Stimulated activated naive B cell treated with anti-CD40 and anti-IgM and Interleukin-4, amounts not matched to agents 10 μg/mL and 1 μg/mL and 100 μg/mL, for 72 hours (primary cell): ENCODE results near the gene VPS8.

ENCODE experiments used
- ATAC-seq, 2 donors: fragments of 150-1000 bp; cut with Tn5 transposase; replicated peaks; 2 replicates each; pipeline ENCODE4 v1.10.0; 2021; ENCODE audit warnings: moderate library complexity in 1 of 2
- DNase-seq: peaks from one replicate; pipeline ENCODE4 v3.0.0; 2021
- H3K27ac Mint-ChIP-seq: one replicate; pipeline ENCODE4 v1.8.0; 2022; ENCODE audit warnings: mild to moderate bottlenecking, mixed read lengths
- H3K27me3 Mint-ChIP-seq, 2 donors: one replicate each; pipeline ENCODE4 v1.8.0; 2022; ENCODE audit warnings: mixed read lengths in 2 of 2
- H3K36me3 Mint-ChIP-seq, 2 donors: one replicate each; pipeline ENCODE4 v1.8.0; 2022; ENCODE audit warnings: mixed read lengths in 2 of 2, mild to moderate bottlenecking in 1 of 2
- H3K4me1 Mint-ChIP-seq, 2 donors: one replicate each; pipeline ENCODE4 v1.8.0; 2022; ENCODE audit warnings: mixed read lengths in 2 of 2, mild to moderate bottlenecking in 1 of 2
- H3K4me3 Mint-ChIP-seq, 2 donors: one replicate each; pipeline ENCODE4 v1.8.0; 2022; ENCODE audit warnings: mild to moderate bottlenecking in 2 of 2, mixed read lengths in 2 of 2, moderate library complexity in 1 of 2
- H3K9me3 Mint-ChIP-seq, 2 donors: one replicate each; pipeline ENCODE4 v1.8.0; 2022; ENCODE audit warnings: mixed read lengths in 2 of 2, mild to moderate bottlenecking in 1 of 2

Gene VPS8

GRCh38 chr3:185070491-185071286 is 258.7 kb downstream of the VPS8 start:
- DNase-seq, result no peak

GRCh38 chr3:185071287-185071800 is 259.4 kb downstream of the VPS8 start:
- no peaks in the 10 kb centered on the region for H3K9me3 Mint-ChIP-seq
- ATAC-seq (no peak), DNase-seq (no peak)
- H3K4me3 Mint-ChIP-seq, result no peak overlapping the region
- H3K36me3 Mint-ChIP-seq, result no peaks in the 10 kb centered on the region
- H3K4me1 Mint-ChIP-seq, result no peaks in the 10 kb centered on the region
- no peak overlapping the region for H3K27ac Mint-ChIP-seq
- peaks cover 0 to 17% of the 10 kb centered on the region in 2 donors for H3K27me3 Mint-ChIP-seq

More at GRCh38 chr3:185070491-185071286, 258.7 kb downstream of the VPS8 start:
- H3K27ac Mint-ChIP-seq, result no peak overlapping the region
- no peak for ATAC-seq
- no peaks in the 10 kb centered on the region for H3K4me1 Mint-ChIP-seq
- no peak overlapping the region for H3K4me3 Mint-ChIP-seq
- H3K27me3 Mint-ChIP-seq, result peaks cover 0 to 14% of the 10 kb centered on the region in 2 donors
- no peaks in the 10 kb centered on the region for H3K36me3 Mint-ChIP-seq
- no peaks in the 10 kb centered on the region for H3K9me3 Mint-ChIP-seq

- DNase-seq, result no peak
- Mint-ChIP-seq H3K9me3 (no peaks in the 10 kb centered on the region), H3K27me3 (peaks cover 5 to 17% of the 10 kb centered on the region in 2 donors), H3K4me1 (no peaks in the 10 kb centered on the region), H3K36me3 (no peaks in the 10 kb centered on the region), H3K27ac (no peak overlapping the region), H3K4me3 (no peak overlapping the region)
- no peak for ATAC-seq
Observed at GRCh38 chr3:185075547-185075946, 263.6 kb downstream of the VPS8 start.

- ATAC-seq (no peak), DNase-seq (no peak)
- Mint-ChIP-seq H3K9me3 (no peaks in the 10 kb centered on the region), H3K36me3 (no peaks in the 10 kb centered on the region), H3K27ac (no peak overlapping the region), H3K4me1 (no peaks in the 10 kb centered on the region), H3K27me3 (peaks cover 5 to 17% of the 10 kb centered on the region in 2 donors), H3K4me3 (no peak overlapping the region)
Observed at GRCh38 chr3:185076219-185076618, 264.3 kb downstream of the VPS8 start.

- DNase-seq, result no peak
- Mint-ChIP-seq H3K36me3 (no peaks in the 10 kb centered on the region), H3K27ac (no peak overlapping the region), H3K4me1 (no peaks in the 10 kb centered on the region), H3K27me3 (peaks cover 5 to 10% of the 10 kb centered on the region in 2 donors), H3K4me3 (no peak overlapping the region), H3K9me3 (no peaks in the 10 kb centered on the region)
- no peak for ATAC-seq
Observed at GRCh38 chr3:185079625-185080024, 267.7 kb downstream of the VPS8 start.

GRCh38 chr3:185081521-185081920 is 269.6 kb downstream of the VPS8 start:
- H3K27ac Mint-ChIP-seq, result no peak overlapping the region
- DNase-seq (no peak), ATAC-seq (no peak)
- no peak overlapping the region for H3K4me3 Mint-ChIP-seq
- H3K9me3 Mint-ChIP-seq, result no peaks in the 10 kb centered on the region
- H3K27me3 Mint-ChIP-seq, result peaks cover 5 to 11% of the 10 kb centered on the region in 2 donors
- no peaks in the 10 kb centered on the region for H3K36me3 Mint-ChIP-seq
- H3K4me1 Mint-ChIP-seq, result no peaks in the 10 kb centered on the region

- H3K27ac Mint-ChIP-seq, result no peak overlapping the region
- no peak for ATAC-seq
- no peaks in the 10 kb centered on the region for H3K4me1 Mint-ChIP-seq
- DNase-seq, result no peak
- no peaks in the 10 kb centered on the region for H3K36me3 Mint-ChIP-seq
- no peaks in the 10 kb centered on the region for H3K9me3 Mint-ChIP-seq
- no peak overlapping the region for H3K4me3 Mint-ChIP-seq
- H3K27me3 Mint-ChIP-seq, result peaks cover under 1 to 11% of the 10 kb centered on the region in 2 donors
Observed at GRCh38 chr3:185082149-185082548, 270.2 kb downstream of the VPS8 start.

GRCh38 chr3:185082829-185083228 is 270.9 kb downstream of the VPS8 start:
- H3K4me3 Mint-ChIP-seq, result no peak overlapping the region
- no peak for DNase-seq
- peaks cover 0 to 11% of the 10 kb centered on the region in 2 donors for H3K27me3 Mint-ChIP-seq
- no peaks in the 10 kb centered on the region for H3K4me1 Mint-ChIP-seq
- H3K27ac Mint-ChIP-seq, result no peak overlapping the region
- ATAC-seq, result no peak
- H3K9me3 Mint-ChIP-seq, result no peaks in the 10 kb centered on the region
- H3K36me3 Mint-ChIP-seq, result no peaks in the 10 kb centered on the region

- no peaks in the 10 kb centered on the region for H3K4me1 Mint-ChIP-seq
- H3K27ac Mint-ChIP-seq, result no peak overlapping the region
- no peak overlapping the region for H3K4me3 Mint-ChIP-seq
- H3K9me3 Mint-ChIP-seq, result no peaks in the 10 kb centered on the region
- H3K36me3 Mint-ChIP-seq, result no peaks in the 10 kb centered on the region
- H3K27me3 Mint-ChIP-seq, result peaks cover 0 to 11% of the 10 kb centered on the region in 2 donors
- ATAC-seq (no peak), DNase-seq (no peak)
Observed at GRCh38 chr3:185084402-185084801, 272.4 kb downstream of the VPS8 start.

GRCh38 chr3:185084901-185085300 is 272.9 kb downstream of the VPS8 start:
- Mint-ChIP-seq H3K4me1 (no peaks in the 10 kb centered on the region), H3K4me3 (no peak overlapping the region), H3K27ac (no peak overlapping the region), H3K9me3 (no peaks in the 10 kb centered on the region), H3K36me3 (no peaks in the 10 kb centered on the region), H3K27me3 (peaks cover 0 to 11% of the 10 kb centered on the region in 2 donors)
- DNase-seq, result no peak
- ATAC-seq, result no peak

GRCh38 chr3:185087419-185087818 is 275.5 kb downstream of the VPS8 start:
- Mint-ChIP-seq H3K4me1 (no peaks in the 10 kb centered on the region), H3K9me3 (no peaks in the 10 kb centered on the region), H3K27ac (no peak overlapping the region), H3K4me3 (no peak overlapping the region), H3K27me3 (peaks cover 0 to 17% of the 10 kb centered on the region in 2 donors), H3K36me3 (no peaks in the 10 kb centered on the region)
- ATAC-seq (no peak), DNase-seq (no peak)

GRCh38 chr3:185089343-185089742 is 277.4 kb downstream of the VPS8 start:
- ATAC-seq (no peak), DNase-seq (no peak)
- Mint-ChIP-seq H3K9me3 (no peaks in the 10 kb centered on the region), H3K4me3 (no peak overlapping the region), H3K27ac (no peak overlapping the region), H3K4me1 (no peaks in the 10 kb centered on the region), H3K36me3 (no peaks in the 10 kb centered on the region), H3K27me3 (peaks cover 7 to 22% of the 10 kb centered on the region in 2 donors)

- H3K36me3 Mint-ChIP-seq, result no peaks in the 10 kb centered on the region
- no peak for DNase-seq
- H3K4me1 Mint-ChIP-seq, result no peaks in the 10 kb centered on the region
- H3K4me3 Mint-ChIP-seq, result no peak overlapping the region
- H3K9me3 Mint-ChIP-seq, result no peaks in the 10 kb centered on the region
- ATAC-seq, result no peak
- peaks cover 7 to 20% of the 10 kb centered on the region in 2 donors for H3K27me3 Mint-ChIP-seq
- no peak overlapping the region for H3K27ac Mint-ChIP-seq
Observed at GRCh38 chr3:185089751-185090150, 277.8 kb downstream of the VPS8 start.

GRCh38 chr3:185090811-185091210 is 278.8 kb downstream of the VPS8 start:
- peaks cover 7 to 18% of the 10 kb centered on the region in 2 donors for H3K27me3 Mint-ChIP-seq
- no peak overlapping the region for H3K27ac Mint-ChIP-seq
- DNase-seq (no peak), ATAC-seq (no peak)
- H3K4me3 Mint-ChIP-seq, result no peak overlapping the region
- H3K4me1 Mint-ChIP-seq, result no peaks in the 10 kb centered on the region
- H3K36me3 Mint-ChIP-seq, result no peaks in the 10 kb centered on the region
- H3K9me3 Mint-ChIP-seq, result no peaks in the 10 kb centered on the region

- DNase-seq (no peak), ATAC-seq (no peak)
- no peaks in the 10 kb centered on the region for H3K4me1 Mint-ChIP-seq
- no peak overlapping the region for H3K27ac Mint-ChIP-seq
- no peak overlapping the region for H3K4me3 Mint-ChIP-seq
- no peaks in the 10 kb centered on the region for H3K36me3 Mint-ChIP-seq
- peaks cover 18 to 20% of the 10 kb centered on the region in 2 donors for H3K27me3 Mint-ChIP-seq
- no peaks in the 10 kb centered on the region for H3K9me3 Mint-ChIP-seq
Observed at GRCh38 chr3:185093116-185093515, 281.1 kb downstream of the VPS8 start.
